ENCODE measurements around the gene RNF208. TPM values are rescaled to one million over a fixed set of nuclear protein-coding genes. Genes with fewer than 3 reads are reported as not detected.

Gene RNF208
- total and polyA plus RNA-seq, 10 of the 15 experiments (the other 5 are each of a cell fraction or from before 2014, with no cell fraction given) = 0.06 to 10.7 (median 0.77) TPM

DNA sequence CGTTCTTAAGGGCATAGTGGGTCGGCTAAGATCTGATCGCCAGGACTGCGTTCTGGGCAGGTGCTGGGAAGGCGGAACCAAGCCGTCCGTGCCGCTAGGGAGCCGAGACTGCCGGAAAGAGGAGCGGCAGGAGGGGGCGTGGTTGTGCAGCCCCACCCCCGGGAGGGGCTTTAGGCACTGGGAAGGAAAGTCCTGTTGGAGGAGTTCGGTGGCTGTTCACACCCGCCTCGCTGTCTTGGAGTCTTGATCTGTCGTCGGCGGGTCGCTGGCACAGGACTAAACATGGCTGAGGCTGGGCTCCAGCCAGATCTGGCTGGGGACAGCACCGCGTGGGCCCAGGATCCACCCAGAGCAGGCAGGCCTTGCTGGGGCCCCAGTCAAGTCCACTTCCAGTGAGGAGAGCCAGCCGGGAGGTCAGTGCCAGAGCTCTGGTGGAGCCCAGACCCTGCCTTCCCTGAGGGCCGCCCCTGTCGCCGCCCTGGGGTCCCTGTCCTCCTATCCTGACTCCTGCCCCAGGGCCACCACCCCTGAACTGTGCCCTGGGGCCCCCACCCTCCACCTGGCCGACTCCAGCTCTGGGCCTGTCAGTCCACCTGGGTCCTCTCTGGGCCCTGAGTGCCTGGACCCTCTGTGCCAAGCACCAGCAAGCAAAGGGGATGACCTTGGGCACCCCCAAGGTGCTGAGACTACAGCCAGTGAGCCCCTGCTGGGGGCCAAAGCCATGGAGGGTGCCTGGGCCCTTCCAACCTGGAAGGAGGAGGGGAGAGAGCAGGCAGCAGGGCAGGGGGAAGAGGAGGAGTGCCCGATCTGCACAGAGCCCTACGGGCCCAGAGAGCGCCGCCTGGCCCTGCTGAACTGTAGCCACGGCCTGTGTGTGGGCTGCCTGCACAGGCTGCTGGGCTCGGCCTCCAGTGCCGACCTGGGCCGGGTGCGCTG, 4.5 kb downstream of the RNF208 start (continued):
- TF ChIP-seq MYC (IDR thresholded peaks at IDR 0.05; ENCODE audit: insufficient read depth, insufficient read length, insufficient replicate concordance, low read length, severe bottlenecking) (no peak), MEF2B (IDR thresholded peaks at IDR 0.05; ENCODE audit: partially characterized antibody, poor library complexity, severe bottlenecking) (no peak)

DNA sequence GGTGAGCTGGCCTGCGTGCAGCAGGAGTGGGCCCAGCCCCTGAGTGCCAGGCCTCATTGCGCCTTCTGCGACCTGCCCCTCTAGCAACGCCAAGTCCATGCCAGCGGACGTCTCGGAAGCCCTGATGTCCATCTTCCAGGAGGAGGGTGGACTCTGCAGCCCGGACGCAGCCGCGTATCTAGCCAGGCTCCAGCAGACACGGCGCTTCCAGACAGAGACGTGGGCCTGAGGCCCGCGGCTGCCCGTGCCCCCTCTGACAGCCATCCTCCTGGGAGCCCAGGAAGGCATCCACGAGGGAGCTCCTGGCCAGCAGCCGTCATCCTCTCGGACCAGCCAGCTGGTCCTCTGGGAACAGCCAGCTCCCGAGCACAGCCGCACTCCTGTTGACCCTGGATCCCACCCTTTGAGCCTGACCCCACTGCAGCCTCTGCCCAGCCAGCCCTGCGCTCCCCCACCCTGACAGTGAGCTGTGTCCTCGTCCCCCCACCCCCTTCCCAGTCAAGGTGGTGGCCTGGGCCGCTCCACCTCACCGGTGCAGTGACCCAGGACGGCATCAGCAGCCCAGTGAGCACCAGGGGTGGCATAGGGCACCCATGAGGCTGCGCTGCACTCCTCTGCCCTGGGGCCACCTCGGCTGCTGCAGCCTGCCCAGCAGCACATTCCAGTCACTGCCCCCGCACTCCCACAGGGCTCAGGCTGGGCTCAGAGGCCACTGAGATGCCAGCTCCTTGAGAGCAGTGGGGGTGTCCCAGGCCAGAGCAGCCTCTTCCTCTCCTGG, 5.7 kb downstream of the RNF208 start:
- H3K4me1 ChIP-seq (ENCODE audit: control insufficient read depth, insufficient read depth, low read length) = no peaks in the 10 kb centered on the region
- FAIRE-seq (no peak), ATAC-seq (no peak), DNase-seq (ENCODE audit: low read depth, low spot score) (no peak)
- H3K27me3 ChIP-seq (replicated peaks in 1 of 2; ENCODE audit: control insufficient read depth in 2 of 2, insufficient read depth in 2 of 2, low read length in 1 of 2) = no peaks in the 10 kb centered on the region
- WGBS (ENCODE audit: insufficient coverage, insufficient replicate concordance, low lambda C conversion rate, missing lambda C conversion rate) = 94% methylated on average over 23 of the region's 30 CpGs
- no TSS peak for BruUV-seq (replicated peaks)
- CTCF ChIA-PET = no interaction called here
- H4K20me1 ChIP-seq (ENCODE audit: control insufficient read depth, insufficient read depth) = no peaks in the 10 kb centered on the region
- POLR2A ChIA-PET = no interaction called here
- TF ChIP-seq POLR2A (IDR thresholded peaks at IDR 0.05; ENCODE audit: low read depth, low read length) (0 out of 2 replicates have a peak, but pooled peaks have one; percentile 3), IRF4 (IDR thresholded peaks at IDR 0.05; ENCODE audit: low read depth, low read length) (no peak)
- peaks cover 0 to 2% of the 10 kb centered on the region in 2 experiments; a peak in 2 of 4 replicates for H3K36me3 ChIP-seq (ENCODE audit: control insufficient read depth in 2 of 2, insufficient read depth in 2 of 2, low read length in 1 of 2)
- no peak overlapping the region for H3K27ac ChIP-seq (ENCODE audit: control insufficient read depth, insufficient read depth)
- no peaks in the 10 kb centered on the region for H3K79me2 ChIP-seq (ENCODE audit: control insufficient read depth, insufficient read depth, low read length)
- SMC1A ChIA-PET (ENCODE audit: uncharacterized antibody, unreplicated experiment) = no interaction called here
- H3K4me3 ChIP-seq = no peak overlapping the region
- no peak overlapping the region for H3K9ac ChIP-seq (ENCODE audit: control insufficient read depth, insufficient read depth, low read length)
- in situ Hi-C loops (cut with MboI) = no loop called here
- no peak overlapping the region for H2AFZ ChIP-seq (ENCODE audit: control insufficient read depth, low read depth, low read length)
- RAD21 ChIA-PET (ENCODE audit: unreplicated experiment) = no interaction called here
- H3K4me2 ChIP-seq (ENCODE audit: control insufficient read depth, insufficient read depth) = no peak overlapping the region
- no peaks in the 10 kb centered on the region for H3K9me3 ChIP-seq (replicated peaks; ENCODE audit: control insufficient read depth, insufficient read depth, low read length)
- intact Hi-C loops (cut with micrococcal nuclease; ENCODE audit: unreplicated experiment) = no loop called here
